HCT116 (cell line): ENCODE data around the gene SLC16A10. TPM values are rescaled to one million over a fixed set of nuclear protein-coding genes. Genes with fewer than 3 reads are reported as not detected.

Source experiments
- ATAC-seq: fragments of 200-7000 bp; cut with Tn5 transposase; 2 replicates; pipeline ENCODE4 v1.9.1; 2020; ENCODE audit warnings: mild to moderate bottlenecking, moderate library complexity
- BruUV-seq: library from RNA; stranded (reverse); fragments of 400-500 nt; replicated peaks from 2 replicates; lab custom pipeline; 2021; lab: Mats Ljungman, UMichigan
- CTCF ChIA-PET: fragments of 300-600 bp; sonication (Branson Sonifier 250); formaldehyde crosslinking; loops from one replicate; lab custom pipeline; 2021; ENCODE audit warnings: antibody characterized with exemption; lab: Charles Lee
- POLR2A ChIA-PET: fragments of 300-600, 350-600 bp; sonication (Branson Sonifier 250); formaldehyde crosslinking; loops from one replicate; lab custom pipeline; 2021; ENCODE audit warnings: antibody characterized with exemption; lab: Charles Lee
- RAD21 ChIA-PET, 2 experiments: fragments of 300-600 bp; sonication (Branson Sonifier 250); formaldehyde crosslinking; loops; one replicate each; lab custom pipeline; 2023; ENCODE audit warnings: low total read pairs in 2 of 2; ENCODE audit not compliant: uncharacterized antibody in 2 of 2, unreplicated experiment in 2 of 2, low non-redundant PET in 1 of 2; lab: Charles Lee
- DNase-seq: peaks from one replicate; pipeline ENCODE4 v3.0.0-alpha.2; 2010; ENCODE audit warnings: low read depth, low spot score
- H2AFZ ChIP-seq: fragments of 200-600 bp; shearing (Covaris generic), sonication (generic); 2 replicates; pipeline ENCODE4 v1.6.1; 2017; ENCODE audit warnings: low read depth, mixed run types, mixed read lengths, antibody characterized with exemption, low read length; ENCODE audit not compliant: poor library complexity, severe bottlenecking
- H3K27ac ChIP-seq: 2 replicates; pipeline ENCODE4 v1.5.1; 2012; ENCODE audit warnings: low read depth, low read length
- H3K27me3 ChIP-seq: fragments of 200-600 bp; sonication (generic); 2 replicates; pipeline ENCODE4 v1.6.1; 2016; ENCODE audit warnings: mixed run types, low read length, mixed read lengths; ENCODE audit not compliant: insufficient read depth
- H3K36me3 ChIP-seq, 2 experiments: fragments of 200-500 bp in 1 of 2; fragments of 200-600 bp in 1 of 2; sonication (Bioruptor generic) in 1 of 2; sonication (generic) in 1 of 2; 2 replicates each; pipeline versions ENCODE4 v1.5.1 to v1.6.1; 2014 to 2016; ENCODE audit warnings: low read length in 2 of 2, inconsistent platforms in 1 of 2, mixed read lengths in 1 of 2, mixed run types in 1 of 2; ENCODE audit not compliant: insufficient read depth in 2 of 2, control insufficient read depth in 1 of 2
- H3K4me1 ChIP-seq, 2 experiments: fragments of 200-600 bp in 1 of 2; sonication (generic) in 1 of 2; 2 replicates each; pipeline versions ENCODE4 v1.5.1 to v1.6.1; 2012 to 2017; ENCODE audit warnings: low read length in 2 of 2, inconsistent platforms in 1 of 2, mild to moderate bottlenecking in 1 of 2, mixed read lengths in 1 of 2, mixed run types in 1 of 2, moderate library complexity in 1 of 2; ENCODE audit not compliant: insufficient read depth in 2 of 2, control insufficient read depth in 1 of 2
- H3K4me2 ChIP-seq: fragments of 200-600 bp; sonication (generic); 2 replicates; pipeline ENCODE4 v1.6.1; 2017; ENCODE audit warnings: mixed run types, low read length, mixed read lengths
- H3K4me3 ChIP-seq, 2 experiments: fragments of 200-600 bp in 1 of 2; sonication (generic) in 1 of 2; replicated peaks in 1 of 2; 2 replicates each; pipeline ENCODE4 v1.5.1; 2011 to 2016; ENCODE audit warnings: low read length in 2 of 2, control low read depth in 1 of 2, low read depth in 1 of 2, mild to moderate bottlenecking in 1 of 2, mixed read lengths in 1 of 2, mixed run types in 1 of 2
- H3K79me2 ChIP-seq: fragments of 200-600 bp; sonication (generic); 2 replicates; pipeline ENCODE4 v1.6.1; 2017; ENCODE audit warnings: mild to moderate bottlenecking, mixed run types, low read length, moderate library complexity, mixed read lengths; ENCODE audit not compliant: insufficient read depth
- H3K9ac ChIP-seq: fragments of 200-600 bp; sonication (generic); 2 replicates; pipeline ENCODE4 v1.6.1; 2016; ENCODE audit warnings: low read length, mixed read lengths
- H3K9me2 ChIP-seq: fragments of 200-600 bp; sonication (generic), shearing (Covaris generic); 2 replicates; pipeline ENCODE4 v1.6.1; 2017; ENCODE audit warnings: mixed run types, mild to moderate bottlenecking, moderate library complexity; ENCODE audit not compliant: insufficient read depth
- H3K9me3 ChIP-seq, 2 experiments: fragments of 200-500 bp in 1 of 2; fragments of 200-600 bp in 1 of 2; sonication (Bioruptor generic) in 1 of 2; sonication (generic) in 1 of 2; 2 replicates each; pipeline ENCODE4 v1.6.1; 2014 to 2017; ENCODE audit warnings: low read length in 2 of 2, mixed read lengths in 2 of 2, inconsistent platforms in 1 of 2, low read depth in 1 of 2, mild to moderate bottlenecking in 1 of 2, mixed run types in 1 of 2, moderate library complexity in 1 of 2; ENCODE audit not compliant: control insufficient read depth in 1 of 2, insufficient read depth in 1 of 2
- H4K20me1 ChIP-seq: fragments of 200-600 bp; sonication (generic), shearing (Covaris generic); 2 replicates; pipeline ENCODE4 v1.6.1; 2017; ENCODE audit warnings: mixed run types, mild to moderate bottlenecking, moderate library complexity; ENCODE audit not compliant: insufficient read depth
- ATF3 ChIP-seq: IDR thresholded peaks from 2 replicates; pipeline ENCODE4 v1.6.1; 2012
- CBX3 ChIP-seq: IDR thresholded peaks from 2 replicates; pipeline ENCODE4 v1.6.1; 2012; ENCODE audit warnings: low read depth
- CEBPB ChIP-seq: IDR thresholded peaks from 2 replicates; pipeline ENCODE4 v1.6.1; 2012; ENCODE audit warnings: low read depth
- CTCF ChIP-seq, 3 experiments: fragments of 200-600 bp in 1 of 3; sonication (generic) in 1 of 3; IDR thresholded peaks in 2 of 3; conservative IDR thresholded peaks in 1 of 3; 2 replicates each; pipeline ENCODE4 v1.5.1; 2012 to 2017; ENCODE audit warnings: low read depth in 2 of 3, low read length in 2 of 3, antibody characterized with exemption in 1 of 3, borderline replicate concordance in 1 of 3, control low read depth in 1 of 3, mild to moderate bottlenecking in 1 of 3, mixed read lengths in 1 of 3, mixed run types in 1 of 3, moderate library complexity in 1 of 3; ENCODE audit not compliant: insufficient read depth in 1 of 3
- EZH2 ChIP-seq: fragments of 200-600 bp; sonication (generic); IDR thresholded peaks from 2 replicates; pipeline ENCODE4 v1.6.1; 2017; ENCODE audit warnings: antibody characterized with exemption, mixed run types
- EZH2phosphoT487 ChIP-seq: fragments of 200-600 bp; IDR thresholded peaks from 2 replicates; pipeline ENCODE4 v1.6.1; 2018; ENCODE audit warnings: antibody characterized with exemption, borderline replicate concordance
- FOSL1 ChIP-seq: IDR thresholded peaks from 2 replicates; pipeline ENCODE4 v1.6.1; 2012; ENCODE audit warnings: low read depth
- JUND ChIP-seq: IDR thresholded peaks from 2 replicates; pipeline ENCODE4 v1.6.1; 2012
- MAX ChIP-seq: IDR thresholded peaks from 2 replicates; pipeline ENCODE4 v1.6.1; 2012
- POLR2A ChIP-seq: IDR thresholded peaks from 2 replicates; pipeline ENCODE4 v1.7.0; 2011; ENCODE audit warnings: borderline replicate concordance; ENCODE audit not compliant: insufficient read depth, insufficient read length; ENCODE audit errors: extremely low read depth
- RAD21 ChIP-seq: IDR thresholded peaks from 2 replicates; pipeline ENCODE4 v1.6.1; 2012; ENCODE audit warnings: low read depth, mild to moderate bottlenecking
- SIN3A ChIP-seq: IDR thresholded peaks from 2 replicates; pipeline ENCODE4 v1.6.1; 2012; ENCODE audit warnings: low read depth
- SP1 ChIP-seq: IDR thresholded peaks from 2 replicates; pipeline ENCODE4 v1.6.1; 2012; ENCODE audit warnings: low read depth
- SRF ChIP-seq: IDR thresholded peaks from 2 replicates; pipeline ENCODE4 v1.6.1; 2012; ENCODE audit warnings: low read depth
- TCF7L2 ChIP-seq: IDR thresholded peaks from 2 replicates; pipeline ENCODE4 v1.7.0; 2011; ENCODE audit warnings: borderline replicate concordance, inconsistent platforms; ENCODE audit not compliant: insufficient read depth, insufficient read length; ENCODE audit errors: extremely low read depth
- ZBTB33 ChIP-seq: IDR thresholded peaks from 2 replicates; pipeline ENCODE4 v1.6.1; 2011; ENCODE audit warnings: mild to moderate bottlenecking, low read length, moderate library complexity; ENCODE audit not compliant: insufficient replicate concordance; ENCODE audit errors: extremely low read depth
- ZFX ChIP-seq: fragments of 450-650 bp; IDR thresholded peaks from 2 replicates; pipeline ENCODE4 v1.6.1; 2017
- ZNF274 ChIP-seq: fragments of 200-500 bp; sonication (Bioruptor generic); IDR thresholded peaks from 2 replicates; pipeline ENCODE4 v1.6.1; 2014; ENCODE audit warnings: mild to moderate bottlenecking, low read depth, low read length, inconsistent platforms
- intact Hi-C: fragments of 100-400 bp; cut with micrococcal nuclease; formaldehyde crosslinking; loops from 2 replicates; pipeline ENCODE4 v1.10.0; 2022
- total RNA-seq: library from RNA; stranded (reverse); gene quantifications from one replicate; pipeline ENCODE4 v1.2.1, GENCODE V29; 2021; ENCODE audit not compliant: unreplicated experiment

SLC16A10 gene
- total RNA-seq, 1 experiment from 2014 or later: 8.3 TPM

- TF ChIP-seq CBX3 (no peak), SIN3A (0 out of 2 replicates have a peak, but pooled peaks have one; percentile 24), MAX (peak; percentile 57), JUND (no peak), ZNF274 (no peak), FOSL1 (no peak), POLR2A (peak; percentile 70), EZH2phosphoT487 (no peak), SP1 (no peak; the same call in 1 of the 2 replicates), SRF (no peak)
Observed at GRCh38 chr6:111087106-111087835, at the start of gene SLC16A10 (continued).

GRCh38 chr6:111038534-111039252 is 48.6 kb upstream of the SLC16A10 start:
- H3K27ac ChIP-seq: no peak overlapping the region
- BruUV-seq: no TSS peak
- no peak overlapping the region for H2AFZ ChIP-seq
- no peaks in the 10 kb centered on the region for H4K20me1 ChIP-seq
- DNase-seq: no peak
- ChIA-PET CTCF (no interaction called here), RAD21 (no interaction called here), POLR2A (no interaction called here)
- H3K4me3 ChIP-seq: no peak overlapping the region
- H3K9me3 ChIP-seq: no peaks in the 10 kb centered on the region
- H3K79me2 ChIP-seq: no peaks in the 10 kb centered on the region
- intact Hi-C loops: no loop called here
- no peaks in the 10 kb centered on the region for H3K9me2 ChIP-seq
- H3K4me1 ChIP-seq: no peaks in the 10 kb centered on the region
- H3K36me3 ChIP-seq: no peaks in the 10 kb centered on the region
- no peak for TF ChIP-seq SIN3A
- TF ChIP-seq CTCF (IDR thresholded peaks at IDR 0.05 in 2 of 3, conservative IDR thresholded peaks at IDR 0.05 in 1 of 3; ENCODE audit: borderline replicate concordance in 1 of 3, insufficient read depth in 1 of 3, low read depth in 2 of 3, low read length in 2 of 3): no peak
- TF ChIP-seq RAD21: no peak
- TF ChIP-seq ZNF274: no peak
- TF ChIP-seq ZFX: no peak
- no peak for TF ChIP-seq CEBPB
- TF ChIP-seq EZH2: no peak
- TF ChIP-seq JUND: no peak
- no peak for TF ChIP-seq TCF7L2
- TF ChIP-seq ATF3: no peak
- no peak for TF ChIP-seq POLR2A
- no peak for TF ChIP-seq MAX
- TF ChIP-seq ZBTB33: no peak
- no peak overlapping the region for H3K4me2 ChIP-seq
- no peak for ATAC-seq
- no peak overlapping the region for H3K9ac ChIP-seq
- H3K27me3 ChIP-seq: no peaks in the 10 kb centered on the region
